ENCODE results near the gene SV2B. TPM values are rescaled to one million over a fixed set of nuclear protein-coding genes. Genes with fewer than 3 reads are reported as not detected.

Gene SV2B
- total RNA-seq, 1 donor from 2014 or later = 3.5 TPM

DNA sequence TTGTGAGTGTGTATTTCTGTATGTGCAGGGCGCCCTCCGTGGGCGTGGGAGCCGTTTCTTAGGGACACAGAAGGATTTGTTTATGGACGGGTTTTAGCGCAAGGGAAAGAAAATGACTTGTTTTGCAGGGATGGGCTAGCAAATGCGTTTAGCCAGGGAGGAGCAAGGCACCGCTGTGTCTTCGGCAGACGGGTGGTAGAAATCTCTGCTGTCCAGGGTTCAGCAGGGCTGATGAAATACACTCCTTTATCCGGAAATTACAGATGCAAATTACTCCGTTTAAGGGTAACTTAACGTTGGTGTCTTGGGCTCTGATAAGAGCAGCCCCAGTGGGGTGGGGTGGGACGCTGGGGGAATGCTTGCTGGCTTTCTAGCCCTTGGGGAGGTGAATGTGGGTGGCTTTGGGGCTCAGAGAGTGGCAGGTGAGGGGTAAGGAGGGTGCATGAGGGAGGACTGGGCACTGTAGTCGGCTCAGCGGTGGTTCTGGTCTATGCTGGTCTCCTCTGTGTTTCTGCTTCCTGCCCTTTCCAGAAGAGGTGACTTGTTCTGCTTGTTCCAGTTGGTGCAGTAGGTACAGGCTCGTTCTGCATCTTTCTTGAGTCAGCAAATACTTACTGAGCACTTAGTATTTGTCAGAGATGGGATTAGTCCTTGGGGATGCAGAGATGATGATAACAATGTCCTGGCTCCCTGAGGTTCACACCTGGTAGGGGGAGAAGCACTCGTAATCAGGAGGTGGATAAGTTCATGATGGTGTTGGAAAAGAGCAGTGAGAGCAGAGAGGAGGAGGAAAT is 954 bp downstream of the SV2B start:
- DNase-seq (ENCODE audit: missing footprints) (no peak), ATAC-seq (no peak)
- intact Hi-C loops (cut with DNase I) = loop anchor here (5.0 kb wide), 1 partner anchor 126 kb away; no protein-coding TSS in a partner anchor

DNA sequence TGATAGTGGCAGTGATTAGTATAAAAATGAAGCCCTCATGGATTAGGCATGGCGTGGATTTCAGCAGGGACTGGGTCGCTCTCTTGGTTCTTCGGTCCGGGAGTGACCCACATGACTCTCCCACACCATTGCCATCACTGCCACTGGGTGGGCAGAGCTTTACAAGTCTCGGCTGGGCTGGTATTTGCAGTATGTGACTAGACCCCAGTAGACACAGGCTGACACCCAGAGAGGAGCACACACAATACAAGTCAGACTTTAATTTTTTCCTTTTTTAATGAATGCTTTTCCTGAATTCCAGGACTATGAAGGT is 1.5 kb downstream of the SV2B start:
- intact Hi-C loops (cut with DNase I) = loop anchor here (5.0 kb wide), 1 partner anchor 126 kb away; no protein-coding TSS in a partner anchor
- DNase-seq (ENCODE audit: missing footprints) (no peak), ATAC-seq (no peak)

DNA sequence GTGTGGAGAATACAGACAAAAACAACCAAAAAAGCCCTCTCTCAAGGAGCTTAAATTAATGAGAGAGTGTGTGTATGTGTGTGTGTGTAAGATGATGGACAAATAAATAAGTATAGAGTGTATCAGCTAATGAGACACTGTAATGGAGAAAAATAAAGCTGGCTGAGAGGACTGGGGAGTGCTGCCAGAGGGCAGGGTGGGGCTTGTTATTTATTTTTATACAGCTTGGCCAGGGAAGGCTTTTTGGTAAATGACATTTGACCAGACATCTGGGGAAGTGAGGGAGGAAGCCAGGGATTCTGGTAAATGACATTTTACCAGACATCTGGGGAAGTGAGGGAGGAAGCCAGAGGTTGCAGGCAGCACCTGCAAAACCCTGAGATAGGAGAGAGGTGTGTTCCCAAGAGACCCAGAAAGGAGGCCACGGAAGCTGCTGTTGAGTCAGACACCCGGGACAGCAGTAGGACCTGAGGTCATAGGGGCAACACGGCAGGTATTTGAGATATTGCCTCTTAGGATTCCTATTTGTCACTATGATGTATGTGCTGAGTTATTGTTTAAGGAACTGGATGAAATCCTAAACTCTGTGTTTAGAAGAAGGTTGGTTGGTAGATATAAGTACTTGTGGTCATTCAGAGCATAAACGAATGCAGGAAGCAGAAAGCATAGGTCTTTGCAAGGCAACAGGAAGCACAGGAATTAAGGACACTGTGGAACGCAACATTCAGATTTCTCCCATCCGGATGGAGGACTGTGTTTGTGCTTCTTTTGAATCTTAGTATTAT is 2.7 kb downstream of the SV2B start:
- DNase-seq (ENCODE audit: missing footprints) = no peak
- ATAC-seq = no peak
- intact Hi-C loops (cut with DNase I) = loop anchor here (5.0 kb wide), 1 partner anchor 125 kb away; no protein-coding TSS in a partner anchor

DNA sequence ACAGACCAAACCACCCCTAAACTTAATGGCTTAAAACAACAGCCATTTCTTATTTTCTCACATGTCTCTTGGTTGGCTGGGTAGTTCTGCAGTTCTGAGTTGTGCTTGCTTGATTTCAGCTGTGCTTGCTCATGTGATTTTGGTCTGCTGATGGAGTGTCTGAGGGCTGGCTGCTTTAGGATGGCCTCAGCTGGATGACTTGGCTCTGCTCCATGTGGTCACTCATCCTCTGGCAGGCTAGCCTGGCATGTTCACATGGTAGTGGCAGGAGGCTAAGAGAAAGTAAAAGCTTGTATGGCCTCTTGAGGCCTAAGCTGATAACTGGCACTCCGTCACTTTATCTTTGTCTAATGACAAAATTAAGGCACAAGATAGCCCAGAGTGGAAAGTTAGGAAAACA is 4.1 kb downstream of the SV2B start:
- DNase-seq (ENCODE audit: missing footprints) (no peak), ATAC-seq (peak; percentile 79)
- intact Hi-C loops (cut with DNase I) = loop anchor here (5.0 kb wide), 1 partner anchor 123 kb away; no protein-coding TSS in a partner anchor

DNA sequence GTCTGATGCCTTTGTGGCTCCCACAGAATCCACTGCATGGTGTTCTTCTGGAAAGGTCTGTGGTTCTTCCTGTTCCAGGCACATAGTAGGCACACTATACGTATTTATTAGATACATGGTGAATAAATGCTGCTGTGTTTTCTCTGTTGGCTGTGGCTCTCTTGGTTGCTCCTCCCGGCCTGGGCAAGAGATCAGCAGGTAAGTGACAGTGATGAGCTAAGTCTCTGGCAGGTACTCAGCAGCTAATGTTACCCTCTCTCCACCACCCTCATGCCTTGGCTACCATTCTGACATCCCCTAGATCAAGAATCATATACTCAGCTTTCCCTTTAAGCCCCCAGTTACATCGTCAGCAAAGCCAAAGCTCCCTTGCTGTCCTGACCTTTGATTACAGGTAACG is 8.4 kb downstream of the SV2B start:
- intact Hi-C loops (cut with DNase I) = no loop called here
- ATAC-seq (no peak), DNase-seq (ENCODE audit: missing footprints) (no peak)

DNA sequence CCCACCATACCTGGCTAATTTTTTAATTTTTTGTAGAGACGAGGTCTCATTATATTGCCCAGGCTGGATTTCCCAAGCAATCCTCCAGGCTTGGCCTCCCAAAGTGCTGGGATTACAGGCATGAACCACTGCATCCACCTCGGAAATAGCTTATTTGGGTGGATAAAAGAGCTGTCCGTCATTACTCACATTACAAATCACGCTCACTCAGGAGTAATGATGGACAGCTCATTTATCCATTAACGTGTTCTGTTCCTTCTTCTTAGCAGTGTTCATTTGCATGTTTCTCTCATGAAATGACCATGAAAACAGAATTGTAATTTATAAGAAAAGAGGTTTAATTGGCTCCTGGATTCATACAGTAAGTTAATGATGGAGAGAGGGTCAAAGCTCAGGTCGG is 9.8 kb downstream of the SV2B start:
- intact Hi-C loops (cut with DNase I) = no loop called here
- ATAC-seq = no peak

DNA sequence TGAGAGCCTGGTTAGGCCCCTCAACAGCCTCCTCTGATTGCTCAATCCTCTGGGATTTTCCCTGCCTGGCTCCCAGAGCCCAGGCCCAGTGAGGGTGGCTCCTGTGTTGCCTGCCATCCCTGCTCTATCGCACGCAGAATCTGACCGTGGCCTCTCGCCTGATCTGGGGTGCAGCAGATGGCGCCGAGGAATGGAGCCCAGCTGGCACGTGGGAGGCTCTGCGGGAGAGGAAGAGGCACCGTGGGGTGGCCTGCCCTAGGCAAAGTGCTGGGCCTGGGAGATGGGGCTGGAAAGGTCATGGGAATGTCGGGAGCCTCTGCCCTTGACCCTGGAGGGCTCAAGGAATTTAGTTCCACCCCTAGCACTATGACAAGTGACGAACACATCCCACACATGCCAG is 10.3 kb downstream of the SV2B start:
- DNase-seq (ENCODE audit: missing footprints) (no peak), ATAC-seq (no peak)
- intact Hi-C loops (cut with DNase I) = no loop called here

More for the DNA sequence above, 9.8 kb downstream of the SV2B start:
- no peak for DNase-seq (ENCODE audit: missing footprints)

DNA sequence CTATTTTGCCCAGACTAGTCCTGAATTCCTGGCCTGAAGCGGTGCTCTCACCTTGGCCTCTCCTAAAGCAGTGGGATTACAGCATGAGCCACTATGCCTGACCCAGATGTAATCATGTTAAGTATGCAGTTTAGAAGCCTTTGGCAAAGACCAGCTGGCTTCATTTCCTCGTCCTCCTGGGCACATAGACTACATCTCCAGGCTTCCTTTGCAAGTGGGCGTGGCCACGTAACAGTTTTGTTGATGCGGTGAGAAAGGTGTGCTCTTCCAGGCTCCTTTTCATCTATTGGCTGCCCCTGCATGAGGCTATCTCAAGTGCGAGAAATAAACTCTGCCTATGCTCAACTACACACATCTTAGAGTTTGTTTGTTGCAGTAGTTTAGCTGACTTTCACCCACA is 13.0 kb downstream of the SV2B start:
- no peak for ATAC-seq
- intact Hi-C loops (cut with DNase I) = no loop called here
- no peak for DNase-seq (ENCODE audit: missing footprints)

DNA sequence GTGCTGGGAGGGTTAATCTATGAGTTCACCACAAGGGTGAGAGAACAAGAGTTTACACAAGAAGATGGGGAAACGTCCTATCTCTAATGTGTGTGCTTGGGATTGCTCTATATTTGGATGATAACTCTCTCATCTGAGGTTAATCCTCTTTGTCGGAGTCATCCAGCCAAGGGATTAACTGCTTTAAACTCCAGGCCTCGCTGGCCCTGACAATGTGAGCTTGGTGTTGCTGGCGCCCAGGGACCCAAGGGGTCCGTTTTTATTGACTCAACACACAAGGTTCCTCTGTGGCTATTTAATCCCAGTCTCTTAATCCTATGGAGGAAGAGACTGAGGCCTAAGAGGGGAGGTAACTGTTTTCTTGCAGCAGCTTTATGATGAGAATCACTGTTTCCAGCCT is 14.2 kb downstream of the SV2B start:
- intact Hi-C loops (cut with DNase I) = no loop called here
- DNase-seq (ENCODE audit: missing footprints) (no peak), ATAC-seq (no peak)

DNA sequence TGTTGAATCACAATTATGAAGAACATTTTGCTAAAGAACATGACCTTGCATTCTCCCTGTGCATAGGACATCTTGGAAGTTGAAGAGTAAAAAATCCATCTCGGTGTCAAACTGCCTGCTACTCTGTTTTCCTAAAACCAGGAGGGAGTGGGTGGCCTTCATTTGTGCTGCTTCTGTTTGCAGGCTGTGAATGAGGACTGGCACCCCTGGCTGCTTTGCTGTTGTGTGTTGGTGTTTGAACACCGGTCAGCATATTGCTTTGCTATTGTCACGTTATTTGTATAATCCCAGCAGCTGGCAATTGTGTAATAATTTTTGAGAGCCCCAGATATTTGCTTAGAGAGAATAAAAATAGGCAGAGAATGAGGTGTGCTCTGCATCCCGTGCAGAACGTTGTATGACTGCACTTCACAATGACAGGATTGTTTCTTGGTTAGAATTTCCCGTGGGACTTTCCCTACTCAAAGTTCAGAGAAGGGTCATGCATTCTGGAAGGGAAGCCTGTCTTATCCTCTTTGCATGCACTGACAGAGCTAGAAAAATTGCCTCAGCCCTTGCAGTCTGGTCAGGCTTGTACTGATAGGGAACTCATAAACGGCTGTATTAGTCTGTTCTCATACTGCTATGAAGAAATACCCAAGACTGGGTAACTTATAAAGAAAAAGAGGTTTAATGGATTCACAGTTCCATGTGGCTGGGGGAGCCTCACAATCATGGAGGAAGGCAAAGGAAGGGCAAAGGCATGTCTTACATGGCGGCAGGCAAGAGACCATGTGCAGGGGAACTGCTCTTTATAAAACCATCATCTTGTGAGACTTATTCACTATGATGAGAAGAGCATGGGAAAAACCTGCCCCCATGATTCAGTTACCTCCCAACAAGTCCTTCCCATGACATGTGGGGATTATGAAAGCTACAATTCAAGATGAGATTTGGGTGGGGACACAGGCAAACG is 16.3 kb downstream of the SV2B start:
- intact Hi-C loops (cut with DNase I) = no loop called here
- ATAC-seq (peak; percentile 91), DNase-seq (ENCODE audit: missing footprints) (no peak)

DNA sequence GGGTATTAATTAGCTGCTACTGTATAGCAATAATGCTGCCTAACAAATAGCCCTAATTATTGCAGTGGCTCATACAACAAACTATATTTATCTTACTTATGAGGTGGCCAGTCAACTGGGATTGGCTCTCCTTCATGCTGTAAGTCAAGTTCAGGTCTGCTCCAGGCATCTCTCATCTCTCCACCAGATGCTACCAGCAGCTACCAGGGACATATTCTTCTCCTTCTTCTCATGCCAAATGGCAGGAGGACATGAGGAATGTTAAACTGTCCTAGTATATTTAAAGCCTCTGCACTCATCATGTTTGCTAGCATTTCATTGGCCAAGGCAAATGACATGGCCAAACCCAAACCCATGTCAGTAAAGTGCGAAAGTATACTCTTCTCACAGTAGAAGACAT is 17.3 kb downstream of the SV2B start:
- intact Hi-C loops (cut with DNase I) = no loop called here
- DNase-seq (ENCODE audit: missing footprints) (no peak), ATAC-seq (no peak)

DNA sequence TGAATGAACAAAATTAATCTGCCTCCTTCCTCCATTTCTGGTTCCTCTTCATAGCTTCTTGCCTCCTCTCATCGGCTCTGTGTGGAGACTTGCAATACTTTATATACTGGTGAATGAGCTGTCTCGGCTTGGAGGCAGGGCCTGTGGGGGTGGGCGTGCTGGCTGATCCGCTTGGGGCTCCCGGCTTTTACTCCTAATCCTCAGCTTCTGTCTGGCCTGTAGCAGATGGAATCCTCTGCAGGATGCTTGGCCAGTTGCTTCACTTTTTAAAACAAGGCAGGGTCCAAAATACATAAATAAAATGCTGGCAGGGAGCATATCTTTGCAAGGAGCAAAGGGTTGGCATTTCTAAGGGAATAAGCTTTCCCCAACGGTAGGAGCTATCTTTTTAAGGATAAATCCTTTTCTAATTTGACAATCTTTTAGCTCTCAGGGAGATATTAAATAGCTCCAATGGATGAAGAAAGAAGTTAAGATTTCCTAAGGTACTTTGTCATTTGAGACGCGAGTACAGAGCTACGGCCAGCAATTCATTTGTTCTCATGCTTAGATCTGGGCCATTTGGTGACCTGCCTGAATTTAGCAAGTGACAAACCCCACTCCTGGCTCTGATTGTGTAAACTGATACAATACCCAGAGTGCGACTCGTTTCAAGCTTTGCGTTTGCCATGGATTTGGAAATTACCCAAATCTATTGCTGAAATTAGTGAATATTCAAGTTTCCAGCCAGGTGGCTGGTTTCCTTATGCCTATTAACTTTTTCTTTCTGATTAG is 18.9 kb downstream of the SV2B start:
- ATAC-seq = no peak

DNA sequence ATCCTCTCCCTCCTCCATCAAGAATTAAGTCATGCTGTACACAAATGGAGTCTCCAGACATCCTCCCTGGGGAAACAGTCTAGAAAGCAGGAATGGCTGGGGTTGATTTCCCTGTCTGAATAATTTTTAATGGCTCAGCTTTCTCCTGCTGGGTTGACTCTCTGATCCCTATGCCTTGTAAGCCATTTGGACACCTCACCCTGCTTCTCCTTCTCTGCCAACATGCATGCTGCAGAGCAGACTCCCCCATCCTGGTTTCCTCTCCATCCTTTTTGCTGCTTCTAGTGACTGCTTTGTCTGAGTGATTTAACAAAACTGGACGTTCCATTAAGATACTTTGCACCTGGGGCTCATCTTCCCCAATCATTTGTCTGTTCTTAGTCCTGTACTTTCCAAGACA is 22.2 kb downstream of the SV2B start:
- ATAC-seq = no peak
- no peak for DNase-seq (ENCODE audit: missing footprints)
- intact Hi-C loops (cut with DNase I) = no loop called here

More for the DNA sequence above, 18.9 kb downstream of the SV2B start:
- intact Hi-C loops (cut with DNase I) = no loop called here
- no peak for DNase-seq (ENCODE audit: missing footprints)

DNA sequence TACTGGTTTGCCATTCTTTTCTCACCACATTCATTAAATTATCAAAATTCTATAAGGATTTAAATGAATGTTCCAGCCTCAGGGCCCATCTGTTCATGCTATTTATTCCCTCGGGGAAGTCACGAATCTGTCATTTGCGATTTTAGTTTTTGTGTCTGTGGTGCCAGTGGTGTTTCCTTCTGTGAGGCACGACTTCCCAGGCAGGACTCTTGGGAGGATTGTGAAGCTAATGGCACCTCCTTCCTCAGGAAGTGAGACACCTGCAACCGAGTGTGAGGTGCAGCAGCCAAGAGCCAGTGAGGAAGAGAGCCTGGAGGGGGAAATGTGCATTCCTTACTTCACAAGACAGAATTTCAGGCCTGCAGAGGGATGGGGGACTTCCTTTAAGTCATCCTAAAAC is 24.1 kb downstream of the SV2B start:
- no peak for ATAC-seq
- intact Hi-C loops (cut with DNase I) = no loop called here
- DNase-seq (ENCODE audit: missing footprints) = no peak

DNA sequence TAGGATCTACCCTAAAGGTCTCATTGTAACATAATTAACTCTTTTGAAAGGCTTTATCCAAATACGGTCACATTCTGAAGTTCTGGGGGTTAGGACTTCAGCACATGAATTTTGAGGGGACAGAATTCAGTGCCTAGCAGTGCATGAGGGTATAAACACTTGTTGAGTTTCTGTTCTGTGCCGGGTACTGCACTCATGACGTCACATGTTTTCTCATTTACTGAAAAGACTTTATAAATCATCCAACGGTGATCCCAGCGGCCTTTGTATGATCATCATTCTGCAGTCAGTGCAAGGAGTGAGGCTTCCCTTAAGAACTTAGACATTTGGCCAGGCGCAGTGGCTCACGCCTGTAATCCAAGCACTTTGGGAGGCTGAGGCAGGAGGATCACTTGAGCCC is 25.1 kb downstream of the SV2B start:
- no peak for ATAC-seq
- intact Hi-C loops (cut with DNase I) = no loop called here
- no peak for DNase-seq (ENCODE audit: missing footprints)

DNA sequence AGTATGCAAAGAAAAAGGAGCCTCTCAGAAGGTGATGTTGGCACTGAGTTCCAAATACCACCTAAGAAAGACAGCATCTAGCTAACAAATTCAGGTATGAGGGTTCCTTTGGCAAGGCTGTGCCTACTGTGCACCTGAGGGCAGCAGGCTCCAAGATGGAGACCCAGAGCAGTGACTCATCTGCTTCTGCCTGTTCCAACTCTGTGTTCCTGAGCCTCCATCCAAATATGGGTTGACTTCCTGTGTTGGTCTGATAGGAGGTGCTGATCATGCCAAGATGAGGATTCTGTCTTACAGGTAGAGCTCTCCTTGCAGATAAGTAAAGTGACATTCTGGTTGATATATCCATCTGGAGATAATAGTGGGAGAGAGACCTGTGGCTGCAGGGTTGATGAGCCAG is 26.0 kb downstream of the SV2B start:
- intact Hi-C loops (cut with DNase I) = no loop called here
- no peak for ATAC-seq
- DNase-seq (ENCODE audit: missing footprints) = no peak

DNA sequence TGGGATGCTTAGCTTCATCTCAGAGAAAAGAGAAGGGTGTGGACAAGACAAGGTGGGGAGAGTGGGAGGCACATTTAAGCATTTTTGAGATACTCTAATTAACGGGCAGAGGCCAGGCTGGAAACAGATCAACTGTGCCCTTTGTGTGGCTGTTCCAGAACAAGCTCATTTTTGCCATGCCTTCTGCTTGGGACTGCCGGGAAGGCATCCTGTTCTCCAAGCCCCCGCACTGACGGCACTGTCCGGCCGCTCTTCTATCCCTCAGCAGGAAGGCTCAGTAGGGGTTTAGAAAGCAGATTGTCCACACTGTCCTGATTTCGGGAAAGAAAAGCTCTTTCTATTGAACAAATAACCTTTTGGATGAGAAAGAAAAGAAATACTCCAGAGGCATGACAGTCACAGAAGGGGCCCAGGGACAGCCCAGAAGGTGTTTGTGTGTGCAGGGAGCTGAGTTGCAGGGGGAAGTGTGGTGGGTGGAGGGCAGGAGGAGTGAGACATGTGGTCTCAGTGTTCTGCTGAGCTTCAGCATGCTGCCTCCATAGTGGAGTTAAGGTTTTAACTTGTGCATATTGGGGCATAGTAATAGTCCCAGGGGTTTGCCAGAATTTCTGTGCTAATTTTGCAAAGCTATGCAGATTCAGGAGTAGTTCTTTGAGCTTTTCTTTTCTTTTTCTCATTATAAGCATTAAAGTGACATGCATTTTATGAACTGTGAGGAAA is 27.3 kb downstream of the SV2B start:
- intact Hi-C loops (cut with DNase I) = no loop called here
- ATAC-seq = no peak

DNA sequence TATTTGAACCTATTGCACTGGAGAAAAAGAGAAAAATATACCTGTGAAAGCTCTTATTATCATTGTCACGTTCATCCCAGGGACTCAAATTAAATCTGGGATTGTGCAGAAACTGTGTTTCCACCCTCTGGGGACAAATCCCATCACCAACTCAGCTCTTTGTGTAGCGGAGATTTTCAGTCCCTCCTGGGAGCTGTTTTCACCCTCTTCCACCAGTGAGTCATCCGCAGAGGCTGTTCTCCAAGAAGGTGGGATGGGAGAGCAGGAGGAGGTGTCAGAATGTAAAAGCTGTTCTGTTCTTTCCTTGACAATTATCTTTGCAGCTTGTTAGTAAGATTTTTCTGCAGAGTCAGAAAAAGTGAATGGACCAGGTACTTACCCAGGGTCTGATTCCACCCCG is 28.0 kb downstream of the SV2B start:
- no peak for DNase-seq (ENCODE audit: missing footprints)
- intact Hi-C loops (cut with DNase I) = no loop called here
- ATAC-seq = no peak

More for the DNA sequence above, 27.3 kb downstream of the SV2B start:
- no peak for DNase-seq (ENCODE audit: missing footprints)

All from Right ventricle myocardium inferior (tissue), 1 donor.